Activated CD8-positive, alpha-beta memory T cell treated with anti-CD3 and anti-CD28 coated beads, Interleukin-2, amount 50 U/mL, for 1 hour (primary cell): ENCODE measurements around the gene RAB10.
"Not testable (repeated sequence)": the region's sequence is repeated elsewhere in the genome, so short reads cannot be mapped to it uniquely, and the experiment has no call there.

Experiments
- DNase-seq: peaks from one replicate; pipeline ENCODE4 v3.0.0-alpha.2; 2020; ENCODE audit errors: extremely low read depth

Gene RAB10

DNA sequence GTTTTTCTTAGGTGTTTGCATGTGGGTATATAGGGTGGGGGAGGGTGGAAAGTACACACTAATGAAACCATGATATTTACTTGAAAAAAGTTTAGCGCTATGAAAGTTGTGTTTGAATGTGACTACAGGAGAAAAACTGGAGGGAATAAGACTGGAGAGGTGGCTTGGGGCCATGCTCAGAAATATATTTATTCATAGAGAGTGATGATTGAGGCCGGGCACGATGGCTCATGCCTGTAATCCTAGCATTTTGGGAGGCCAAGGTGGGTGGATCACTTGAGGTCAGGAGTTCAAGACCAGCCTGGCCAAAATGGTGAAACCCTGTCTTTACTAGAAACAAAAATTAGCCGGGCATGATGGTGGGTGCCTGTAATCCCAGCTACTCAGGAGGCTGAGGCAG is 55.0 kb downstream of the RAB10 start:
- DNase-seq: not testable (repeated sequence)

DNA sequence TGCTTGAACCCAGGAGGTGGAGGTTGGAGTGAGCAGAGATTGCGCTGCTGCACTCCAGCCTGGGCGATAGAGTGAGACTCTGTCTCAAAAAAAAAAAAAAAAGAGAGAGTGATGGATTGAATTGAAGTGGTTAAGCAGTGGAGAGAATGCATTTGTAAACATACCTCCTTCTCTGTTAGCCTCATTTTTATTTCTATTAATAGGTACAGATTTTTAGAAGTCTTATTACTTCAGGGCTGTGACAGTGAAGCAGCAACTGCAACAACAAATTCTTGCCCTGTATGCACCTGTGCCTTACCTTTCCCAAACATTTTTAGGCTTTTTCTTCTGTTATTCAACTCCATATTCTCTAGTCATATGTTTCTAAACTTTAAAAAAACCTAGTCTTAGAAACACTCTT is 55.5 kb downstream of the RAB10 start:
- DNase-seq: no peak

DNA sequence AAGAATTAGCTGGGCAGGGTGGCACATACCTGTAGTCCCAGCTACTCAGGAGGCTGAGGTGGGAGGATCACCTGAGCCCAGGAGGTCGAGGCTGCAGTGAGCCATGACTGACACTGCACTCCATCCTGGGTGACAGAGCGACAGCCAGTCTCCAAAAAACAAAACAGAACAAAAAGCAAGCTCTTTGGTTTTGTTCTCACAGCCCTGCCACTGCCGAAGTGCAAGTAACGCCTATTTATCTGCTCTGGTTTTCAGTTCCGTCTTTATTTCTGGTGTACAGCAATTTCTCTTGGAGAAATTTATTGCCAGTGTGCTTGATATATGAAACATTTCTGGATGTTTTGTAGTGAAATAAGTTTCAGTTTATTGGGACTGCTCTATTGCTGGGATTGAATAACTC is 61.9 kb downstream of the RAB10 start:
- DNase-seq: no peak

DNA sequence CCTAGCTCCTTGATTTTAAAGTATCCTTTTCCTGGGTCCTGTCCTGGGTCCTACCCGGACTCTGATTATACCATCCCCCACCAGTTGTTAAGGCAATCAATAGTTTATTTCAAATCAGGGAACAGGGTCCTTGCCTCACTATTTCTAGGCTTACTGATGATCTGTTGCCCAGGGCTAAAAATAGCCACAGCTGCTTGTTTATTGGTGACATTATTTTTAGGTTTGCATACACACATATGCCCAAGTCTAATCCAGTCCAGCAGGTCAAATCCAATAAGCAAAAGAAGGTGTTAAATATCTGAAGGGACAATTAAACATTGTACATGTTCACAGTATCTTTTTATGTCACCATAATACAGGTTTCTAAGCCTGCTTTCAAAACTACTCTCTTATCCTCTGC is 66.0 kb downstream of the RAB10 start:
- no peak for DNase-seq

DNA sequence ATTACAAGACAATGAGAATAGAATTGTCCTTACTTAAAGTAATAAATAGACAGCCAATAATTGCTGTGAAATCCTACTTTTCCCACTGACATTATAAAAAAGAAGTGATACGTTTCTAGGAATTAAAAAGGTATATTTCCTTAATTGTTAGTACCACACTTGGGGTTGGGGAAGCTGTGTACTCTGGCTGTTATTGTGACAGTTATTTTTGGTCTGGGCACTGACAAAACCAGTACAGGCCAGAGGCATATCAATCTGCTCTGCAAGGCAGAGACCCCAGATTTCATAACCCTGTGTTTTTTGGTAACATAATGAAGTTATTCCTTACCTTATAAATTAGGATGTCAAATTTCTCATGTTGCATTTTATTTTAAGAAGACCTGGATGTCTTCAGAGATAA is 66.5 kb downstream of the RAB10 start:
- DNase-seq: no peak

DNA sequence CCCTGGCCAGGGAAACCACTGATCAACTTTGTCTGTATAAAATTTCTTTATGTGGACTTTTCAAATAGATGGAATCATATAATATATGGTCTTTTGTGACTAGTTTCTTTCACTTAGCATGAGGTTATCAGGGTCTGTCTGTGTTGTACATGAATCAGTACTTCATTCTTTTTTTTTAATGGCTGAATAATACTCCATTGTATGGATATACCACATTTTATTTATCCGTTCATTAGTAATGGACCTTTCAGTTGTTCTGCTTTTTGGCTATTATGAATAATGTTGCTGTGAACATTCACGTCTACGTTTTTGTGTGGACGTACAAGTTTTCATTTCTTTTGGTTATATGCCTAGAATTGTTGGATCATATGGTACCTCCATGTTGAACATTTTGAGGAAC is 69.9 kb downstream of the RAB10 start:
- DNase-seq: no peak

DNA sequence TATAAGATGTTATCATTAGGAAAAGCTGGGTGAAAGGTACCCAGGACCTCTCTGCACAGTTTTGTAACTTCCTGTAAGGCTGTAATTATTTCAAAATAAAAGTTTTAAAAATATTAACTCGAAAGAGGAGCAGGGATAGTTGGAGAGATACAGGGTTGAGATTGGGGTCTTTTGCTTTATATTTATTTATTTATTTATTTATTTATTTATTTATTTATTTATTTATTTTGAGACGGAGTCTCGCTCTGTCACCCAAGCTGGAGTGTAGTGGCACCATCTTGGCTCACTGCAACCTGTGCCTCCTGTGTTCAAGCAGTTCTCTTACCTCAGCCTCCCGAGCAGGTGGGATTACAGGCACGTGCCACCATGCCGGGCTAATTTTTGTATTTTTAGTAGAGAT is 74.8 kb downstream of the RAB10 start:
- not testable (repeated sequence) for DNase-seq

DNA sequence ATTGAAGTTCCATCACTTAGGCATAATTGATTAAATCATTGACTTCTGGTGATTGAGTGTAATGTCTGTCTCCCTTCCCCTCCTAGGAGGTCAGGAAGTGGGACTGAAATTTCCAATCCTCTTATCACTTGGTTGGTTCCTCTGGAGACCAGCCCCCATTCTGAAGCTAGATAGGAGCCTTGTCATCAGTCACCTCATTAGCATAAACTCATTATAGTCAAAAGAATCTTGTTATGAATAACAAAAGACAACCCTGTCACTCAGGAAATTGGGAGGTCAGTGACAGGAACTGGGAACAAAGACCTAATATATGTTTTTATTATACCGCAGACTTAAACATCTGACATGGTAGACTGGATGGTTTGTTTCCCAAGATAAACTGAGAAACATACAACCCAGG is 78.3 kb downstream of the RAB10 start:
- DNase-seq: no peak

DNA sequence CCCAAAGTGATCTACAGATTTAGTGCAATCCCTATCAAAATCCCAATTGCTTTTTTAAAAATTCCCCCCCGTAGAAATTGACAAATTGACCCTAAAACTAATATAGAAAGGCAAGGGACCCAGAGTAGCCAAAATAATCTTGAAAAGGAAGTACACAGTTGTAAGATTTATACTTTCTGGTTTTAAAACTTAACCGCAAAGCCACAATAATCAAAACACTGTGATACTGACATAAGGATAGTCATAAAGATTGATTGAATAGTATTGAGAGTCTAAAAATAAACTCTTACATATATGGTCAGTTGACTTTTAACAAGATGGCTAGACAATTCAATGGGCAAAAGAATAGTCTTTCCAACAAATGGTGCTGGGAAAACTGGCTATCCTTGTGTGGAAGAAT is 80.3 kb downstream of the RAB10 start:
- no peak for DNase-seq

DNA sequence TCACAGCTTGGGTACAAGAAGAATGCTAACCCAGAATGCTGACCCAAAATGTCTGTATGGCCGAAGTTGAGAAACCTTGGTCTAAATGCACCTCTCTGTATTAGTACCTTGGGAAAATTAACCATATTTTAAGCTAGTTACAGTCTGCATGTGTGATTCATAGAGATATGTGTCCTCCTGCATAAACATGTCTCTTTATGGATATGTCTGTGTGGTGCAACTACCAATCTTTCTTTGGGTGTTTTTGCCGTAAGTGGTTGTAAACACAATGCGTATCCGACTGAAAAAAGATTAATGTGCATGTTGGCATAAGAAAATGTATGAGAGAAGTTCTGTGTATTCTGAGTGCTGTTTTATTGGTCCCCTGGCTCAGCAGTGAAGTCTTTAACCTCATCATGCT is 84.8 kb downstream of the RAB10 start:
- DNase-seq: no peak

DNA sequence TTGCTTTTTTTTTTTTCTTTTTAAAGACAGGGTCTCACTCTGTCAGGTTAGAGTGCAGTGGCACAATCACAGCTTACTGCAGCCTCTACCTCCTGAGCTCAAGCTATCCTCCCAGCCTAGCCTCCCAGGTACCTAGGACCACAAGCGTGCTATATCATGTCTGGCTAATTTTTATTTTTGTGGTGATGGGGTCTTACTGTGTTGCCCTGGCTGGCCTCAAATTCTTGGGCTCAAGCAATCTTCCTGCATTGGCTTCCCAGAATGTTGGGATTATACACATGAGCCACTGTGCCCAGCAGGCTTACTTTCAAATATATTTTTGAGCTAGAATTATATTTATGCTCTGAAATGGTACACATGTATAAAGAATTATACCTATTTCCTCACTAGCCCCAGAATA is 85.6 kb downstream of the RAB10 start:
- no peak for DNase-seq

DNA sequence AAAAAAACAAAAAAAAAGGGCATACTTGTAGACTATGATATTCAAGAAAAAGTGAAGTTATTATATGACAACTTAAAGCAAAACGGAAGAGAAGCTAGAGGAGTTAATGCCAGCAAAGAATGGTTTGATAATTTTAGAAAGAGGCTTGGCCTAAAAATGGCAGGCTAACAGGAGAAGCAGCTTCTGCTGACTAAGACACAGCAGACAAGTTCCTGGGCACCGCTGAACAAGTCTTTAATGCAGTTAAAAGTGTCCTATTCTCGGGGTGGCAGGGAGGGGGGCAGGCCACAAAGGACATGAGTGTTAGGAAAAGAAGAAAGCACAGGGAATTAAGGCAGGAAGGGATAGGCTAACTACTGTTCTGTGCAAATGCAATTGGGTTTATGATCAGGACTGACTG is 88.7 kb downstream of the RAB10 start:
- no peak for DNase-seq

DNA sequence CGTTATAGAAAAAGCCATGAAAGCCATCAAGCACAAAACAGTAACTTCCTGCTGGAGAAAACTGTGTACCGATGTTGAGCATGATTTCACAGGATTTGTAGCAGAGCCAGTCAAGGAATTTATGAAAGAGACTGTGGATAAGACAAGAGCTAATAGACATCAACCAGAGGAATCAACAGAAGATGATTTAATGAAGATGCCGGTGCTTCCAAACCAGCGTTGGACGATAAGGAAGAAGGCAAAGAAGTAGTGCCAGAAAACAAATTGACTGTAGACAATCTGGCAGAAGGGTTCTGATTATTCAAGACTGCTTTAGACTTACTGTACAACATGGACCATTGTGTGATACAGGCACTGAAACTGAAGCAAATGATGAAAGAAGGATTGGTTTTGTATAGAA is 89.5 kb downstream of the RAB10 start:
- no peak for DNase-seq

DNA sequence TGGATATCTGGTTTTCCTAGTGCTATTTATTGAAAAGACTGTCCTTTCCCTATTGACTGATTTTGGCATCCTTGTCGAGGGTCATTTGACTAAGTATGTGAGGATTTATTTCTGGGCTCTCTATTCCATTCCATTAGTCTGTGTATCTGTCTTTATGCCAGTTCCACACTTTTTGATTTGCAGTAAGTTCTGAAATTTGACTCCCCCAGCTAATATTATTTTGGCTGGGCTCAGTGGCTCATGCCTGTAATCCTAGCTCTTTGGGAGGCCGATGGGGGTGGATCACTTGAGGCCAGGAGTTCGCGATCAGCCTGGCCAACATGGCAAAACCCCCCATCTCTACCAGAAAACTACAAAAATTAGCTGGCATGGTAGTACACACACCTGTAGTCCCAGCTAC is 92.2 kb downstream of the RAB10 start:
- no peak for DNase-seq

DNA sequence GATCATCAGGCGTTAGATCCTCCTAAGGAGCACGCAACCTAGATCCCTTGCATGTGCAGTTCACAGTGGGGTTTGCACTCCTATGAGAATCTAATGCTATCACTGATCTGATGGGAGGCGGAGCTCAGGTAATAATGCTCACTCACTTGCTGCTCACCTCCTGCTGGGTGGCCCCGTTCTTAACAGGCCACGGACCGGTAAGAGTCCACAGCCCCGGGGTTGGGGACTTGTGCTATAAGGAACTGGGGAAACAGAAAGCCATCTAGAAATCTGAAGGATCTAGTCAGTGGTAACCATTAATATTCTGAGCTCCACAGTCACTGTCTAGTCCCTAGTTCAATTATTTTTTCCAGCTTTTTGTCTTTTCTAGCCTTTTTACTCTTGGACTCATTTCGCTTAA is 94.3 kb downstream of the RAB10 start:
- no peak for DNase-seq

DNA sequence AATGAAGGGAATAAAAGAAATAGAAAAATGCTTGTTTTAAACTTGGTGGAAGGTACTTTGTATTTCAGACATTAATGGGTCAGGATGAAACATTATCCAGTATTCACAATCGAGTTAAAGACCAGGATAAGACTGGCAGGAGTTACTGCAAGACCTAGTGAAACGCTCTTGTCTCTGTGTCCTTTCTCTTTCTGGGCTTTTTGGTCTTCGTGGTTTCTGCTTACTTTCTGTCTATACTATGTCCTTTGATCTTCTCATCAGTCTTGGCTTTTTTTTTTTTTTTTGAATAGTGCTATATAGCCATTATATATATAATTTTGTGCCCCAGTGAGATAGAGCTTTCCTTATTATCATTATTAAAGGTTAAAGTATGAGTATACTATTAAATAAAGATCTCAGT is 96.9 kb downstream of the RAB10 start:
- DNase-seq: no peak

DNA sequence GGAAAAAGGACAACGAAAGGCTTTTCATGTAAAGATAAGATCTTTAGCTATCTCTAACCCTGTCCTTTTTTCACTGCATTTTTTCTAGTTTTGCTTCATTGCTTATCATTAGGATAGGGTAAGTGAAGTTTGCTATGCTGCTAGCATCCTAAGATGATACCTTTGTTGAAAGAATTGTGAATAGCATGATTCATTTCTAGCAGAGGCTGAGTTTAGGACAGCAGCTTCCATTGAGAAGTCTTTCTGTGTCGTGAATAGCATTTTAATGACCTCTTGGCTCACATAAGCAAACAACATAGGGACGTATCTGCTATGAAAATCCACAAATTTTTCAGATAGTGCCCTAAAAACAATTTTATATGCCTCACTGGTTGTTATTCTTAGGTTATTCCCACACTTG is 102.6 kb downstream of the RAB10 start:
- DNase-seq: no peak

DNA sequence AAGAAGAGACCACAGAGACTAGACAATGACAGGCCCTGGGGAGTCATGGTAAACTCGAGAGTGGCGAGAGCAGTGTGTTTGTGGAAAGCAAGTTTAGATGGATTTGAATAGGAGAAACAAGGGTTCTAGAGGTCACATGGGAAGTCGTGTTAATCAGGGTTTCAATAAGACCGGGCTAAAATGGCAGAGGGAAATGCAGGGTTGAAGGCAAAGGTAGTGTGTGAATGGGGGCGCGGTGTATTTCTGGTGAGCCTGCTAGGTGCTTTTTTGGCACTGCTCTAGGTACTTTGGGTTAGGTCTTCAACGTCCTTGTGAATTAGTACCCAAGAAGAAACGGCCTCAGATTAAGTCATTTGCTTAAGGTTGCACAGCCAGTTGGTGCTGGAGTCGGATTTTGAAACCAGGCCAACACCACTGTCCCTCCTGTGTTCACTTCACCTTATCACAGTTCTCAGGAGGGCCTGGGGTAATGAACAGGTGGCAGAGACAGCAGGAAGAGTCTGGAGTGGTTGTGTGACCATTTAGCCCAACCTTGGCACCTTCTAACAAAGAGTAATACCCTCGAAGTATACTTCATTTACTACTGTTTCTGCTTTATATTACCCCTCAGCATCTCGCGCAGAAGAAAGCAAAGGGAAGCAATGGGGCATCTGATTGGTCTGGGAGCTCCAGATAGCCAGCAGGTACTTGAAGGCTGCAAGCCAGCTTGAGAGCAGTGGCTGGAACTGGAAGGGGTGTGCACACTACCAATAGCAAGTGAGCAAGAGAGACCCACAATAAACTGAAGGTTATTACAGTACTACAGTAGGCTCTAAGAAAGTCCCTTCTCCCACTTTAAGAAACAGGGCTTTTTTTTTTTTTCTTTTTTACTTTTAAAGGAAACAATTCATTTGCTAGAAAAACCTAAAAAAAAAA is 105.6 kb downstream of the RAB10 start:
- DNase-seq: no peak

DNA sequence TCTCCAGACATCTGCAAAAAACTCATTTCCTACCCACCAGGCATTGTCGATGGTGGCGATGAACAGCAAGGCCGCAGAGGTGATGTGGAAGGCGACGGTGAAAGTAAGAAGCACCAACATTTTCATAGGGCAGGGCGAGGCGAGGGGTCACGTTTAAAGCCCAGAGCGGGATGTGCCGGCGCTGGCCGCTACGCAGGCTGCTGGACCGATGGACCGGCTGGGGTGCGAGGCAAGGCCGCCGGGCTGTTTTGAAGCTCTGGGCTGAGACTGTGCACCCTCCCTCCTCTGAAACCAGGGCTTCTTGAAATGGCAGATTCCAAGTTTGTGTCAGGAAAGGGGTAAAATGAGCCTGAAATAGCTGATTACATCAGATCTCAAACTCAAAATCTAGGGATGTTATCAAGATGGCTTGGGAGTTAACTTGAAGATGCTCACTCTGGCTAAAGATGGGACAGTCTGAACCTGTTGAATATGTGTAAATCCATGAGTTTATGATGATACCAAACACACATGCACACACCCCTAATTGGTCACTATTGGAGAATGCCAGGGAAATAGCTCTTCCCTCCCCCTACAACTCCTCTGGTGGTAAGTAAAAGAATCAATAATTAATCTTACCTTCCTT is 107.4 kb downstream of the RAB10 start:
- no peak for DNase-seq

DNA sequence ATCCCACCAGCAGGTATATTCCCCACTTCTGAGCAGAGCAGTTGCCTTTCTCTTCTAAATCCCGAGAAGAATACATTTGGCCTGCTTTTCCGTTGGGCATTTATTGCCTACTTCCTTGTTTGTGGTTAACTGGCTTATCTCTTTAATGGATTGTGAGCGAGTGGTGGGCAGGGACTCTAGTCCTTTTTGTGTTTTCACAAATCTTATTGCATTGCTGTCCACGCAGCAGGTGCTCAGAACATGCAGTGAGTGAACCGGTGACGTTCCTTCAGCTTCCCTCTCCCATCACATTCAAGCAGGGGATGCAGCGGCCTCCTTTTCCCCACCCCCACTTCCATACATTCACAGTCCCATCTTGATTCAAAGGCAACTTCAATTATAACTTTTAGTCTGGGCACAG is 110.1 kb downstream of the RAB10 start:
- no peak for DNase-seq

DNA sequence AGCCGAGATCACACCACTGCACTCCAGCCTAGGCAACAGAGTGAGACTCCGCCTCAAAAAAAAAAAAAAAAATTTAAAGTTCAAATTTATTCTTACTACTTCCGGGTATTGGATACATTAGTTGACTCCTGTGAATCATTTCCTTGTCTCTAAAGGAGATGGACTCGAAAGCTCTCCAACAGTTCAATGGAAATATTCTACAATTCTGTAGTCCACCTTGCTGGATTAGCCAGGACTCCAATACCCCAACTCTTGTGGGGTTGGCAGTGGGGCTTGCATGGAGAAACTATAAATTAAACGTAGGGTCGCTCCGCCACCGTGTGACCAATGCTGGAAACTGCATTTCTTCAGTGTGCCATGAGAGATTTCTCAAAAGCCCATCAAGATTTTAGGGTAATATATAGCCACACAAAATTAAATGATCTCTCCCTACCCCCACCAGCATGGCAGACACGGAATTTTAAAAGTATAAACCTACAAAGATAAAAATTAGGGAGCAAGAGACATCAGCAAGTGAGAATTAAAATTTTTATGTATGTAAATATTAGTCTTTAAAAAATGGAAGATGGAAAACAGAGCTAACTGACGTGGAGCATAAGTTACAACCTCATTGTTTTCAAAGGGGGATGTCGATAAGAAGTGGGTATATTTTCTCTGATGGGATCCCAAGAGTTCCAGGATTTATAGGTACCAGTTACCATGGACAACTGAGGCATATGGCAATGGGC is 111.2 kb downstream of the RAB10 start:
- DNase-seq: peak; percentile 7

DNA sequence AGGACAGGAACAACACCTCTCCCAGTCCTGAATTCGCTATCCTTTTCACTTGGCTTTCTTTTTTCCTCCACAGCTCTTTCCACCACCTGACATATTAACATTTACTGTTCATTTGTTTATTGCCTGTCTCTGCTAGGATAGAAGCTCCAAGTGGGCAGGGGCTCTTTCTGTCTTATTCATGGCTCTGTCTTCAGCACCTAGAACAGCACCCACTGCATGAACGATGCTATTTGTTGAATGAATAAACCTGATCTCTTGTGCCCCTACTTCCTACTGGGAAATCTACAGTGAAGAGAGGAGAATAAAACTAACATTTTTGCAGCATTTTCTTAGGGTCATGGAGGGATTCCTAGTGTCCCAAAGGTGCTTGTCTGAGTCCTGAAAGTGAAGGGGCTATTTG is 114.6 kb downstream of the RAB10 start:
- no peak for DNase-seq

DNA sequence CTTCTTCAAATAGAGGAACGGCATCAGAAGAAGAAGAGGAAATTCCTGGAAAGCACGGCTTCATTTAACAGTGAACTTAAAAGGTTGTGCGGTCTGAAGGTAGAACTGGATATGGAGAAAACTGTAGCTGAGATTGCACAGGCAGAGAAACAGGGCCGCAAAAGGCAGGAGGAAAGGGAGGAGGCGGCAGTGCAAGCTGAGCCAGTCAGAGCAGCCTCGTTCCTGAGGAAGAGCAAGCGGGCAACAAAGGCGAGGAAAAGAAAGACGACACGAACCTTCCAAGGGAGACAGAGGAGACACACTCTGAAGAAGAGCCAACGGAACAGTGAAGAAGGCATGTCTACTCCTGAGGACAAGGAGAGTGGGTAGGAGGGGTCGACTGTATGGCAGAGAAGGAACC is 116.4 kb downstream of the RAB10 start:
- DNase-seq: no peak
